Lung microvascular endothelial cell (primary cell): ENCODE data around the gene TM2D3. TPM values are rescaled to one million over a fixed set of nuclear protein-coding genes. Genes with fewer than 3 reads are reported as not detected.

Source experiments
- DNase-seq, 2 donors: peaks; one replicate each; pipeline versions ENCODE4 v3.0.0 to v3.0.0-alpha.2; 2010; ENCODE audit warnings: low read depth in 2 of 2
- total RNA-seq: library from RNA; depleted of rRNA; stranded (reverse); fragments of >200 nt; gene quantifications from 2 replicates; pipeline ENCODE4 v1.2.1, GENCODE V29; 2014

TM2D3 gene
- total RNA-seq, 1 donor from 2014 or later, result 63.5 TPM

DNA sequence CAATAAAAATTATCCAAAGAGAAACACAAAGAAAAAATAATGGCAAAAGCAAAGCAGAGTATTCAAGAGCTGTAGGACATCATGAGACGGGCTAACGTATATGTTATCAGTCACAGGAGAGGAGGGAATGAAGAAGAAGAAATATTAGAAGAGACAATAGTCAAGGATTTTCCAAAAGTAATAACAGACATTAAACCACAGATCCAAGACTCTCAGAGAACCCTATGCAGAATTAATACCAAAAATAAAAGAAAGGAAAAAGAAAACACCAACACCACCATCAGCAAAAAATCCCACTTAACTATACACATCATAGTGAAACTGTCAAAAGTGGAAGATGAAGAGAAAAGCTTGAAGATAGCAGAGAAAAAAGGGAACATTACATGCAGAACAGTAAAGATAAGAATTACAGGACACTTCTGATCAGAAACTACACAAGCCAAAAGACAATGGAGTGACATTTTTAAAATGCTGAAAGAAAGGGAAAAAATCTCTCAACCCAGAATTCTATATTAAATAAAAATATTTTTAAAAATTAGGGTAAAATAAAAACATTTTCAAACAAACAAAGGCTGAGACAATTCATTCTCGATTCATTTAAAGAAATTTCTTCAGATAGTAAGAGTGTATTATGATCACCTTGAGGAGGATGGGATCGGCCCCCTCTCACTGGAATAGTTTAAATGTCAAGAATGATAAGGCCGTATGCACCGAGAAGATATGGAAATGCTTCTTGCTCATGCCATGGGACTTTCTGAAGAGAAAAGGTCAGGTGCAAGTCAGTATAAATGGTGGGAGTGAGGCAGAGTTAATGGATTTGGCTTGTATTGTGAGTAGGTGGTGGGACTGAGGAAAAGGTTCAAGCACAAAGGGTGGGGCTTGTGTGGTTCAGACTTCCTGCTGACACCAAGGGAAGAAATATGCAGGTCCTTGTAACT, 28.5 kb downstream of the TM2D3 start:
- no peak for DNase-seq

GRCh38 chr15:101621961-101622360, 30.2 kb downstream of the TM2D3 start:
- DNase-seq, result no peak

DNA sequence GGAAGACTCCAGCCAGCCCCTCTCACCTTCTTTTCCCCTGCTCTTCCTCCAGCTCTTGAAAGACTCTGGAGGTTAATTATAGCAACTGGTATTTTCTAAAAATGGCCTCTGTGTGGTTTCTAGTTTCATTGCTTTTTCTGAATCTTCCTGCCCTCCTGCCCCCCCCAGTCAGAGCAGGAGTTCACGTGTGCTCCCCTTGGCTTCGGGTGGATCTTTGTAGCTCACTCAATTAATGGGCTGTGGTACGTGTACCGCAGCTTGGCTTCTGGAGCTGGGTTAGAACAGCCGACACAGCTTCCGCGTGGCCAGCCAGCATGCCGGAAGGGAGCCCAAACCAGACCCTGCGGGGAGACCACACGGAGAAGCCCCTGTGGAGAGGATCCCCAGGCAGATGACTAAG, 31.5 kb downstream of the TM2D3 start:
- no peak for DNase-seq

GRCh38 chr15:101619615-101619865, 32.6 kb downstream of the TM2D3 start:
- DNase-seq, result no peak

DNA sequence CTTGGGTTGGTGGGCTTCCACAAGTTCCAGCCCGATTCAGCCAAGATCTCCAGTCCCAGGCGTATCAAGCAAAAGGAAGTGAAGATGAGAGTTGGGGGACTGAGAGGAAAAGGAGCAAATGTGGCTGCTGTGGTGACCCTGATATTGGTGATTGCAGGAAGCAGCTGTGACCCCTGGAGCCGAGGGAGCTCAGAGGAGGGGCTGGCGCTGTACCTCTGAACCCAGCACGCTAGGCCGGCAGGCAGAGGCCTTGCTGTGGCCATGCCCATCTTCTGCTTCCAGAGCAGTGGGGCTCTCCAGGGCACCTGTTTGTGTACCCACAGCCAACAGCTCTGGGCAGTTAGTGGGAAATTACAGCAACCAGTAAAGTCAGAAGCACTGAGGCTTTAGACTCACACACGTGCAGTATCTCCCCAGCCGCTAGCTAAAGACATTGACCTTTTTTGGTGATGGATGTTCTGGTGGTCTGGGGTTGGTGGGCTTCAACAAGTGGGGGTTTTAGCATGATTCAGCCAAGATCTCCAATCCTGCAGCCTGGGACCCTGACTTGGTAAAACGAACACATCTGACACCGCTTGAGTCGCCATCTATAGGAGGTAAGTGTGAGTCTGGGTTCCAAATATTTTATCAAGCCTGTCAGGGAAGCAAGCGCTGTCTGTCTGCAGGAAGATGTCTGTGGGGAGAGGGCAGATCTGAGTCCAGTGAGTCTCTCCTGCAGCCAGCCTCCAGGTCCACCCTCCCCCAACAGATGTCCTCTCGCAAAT, 33.1 kb downstream of the TM2D3 start:
- peak in 1 of 2 donors; percentile 18 for DNase-seq

GRCh38 chr15:101618076-101618475, 34.1 kb downstream of the TM2D3 start:
- DNase-seq, result no peak

DNA sequence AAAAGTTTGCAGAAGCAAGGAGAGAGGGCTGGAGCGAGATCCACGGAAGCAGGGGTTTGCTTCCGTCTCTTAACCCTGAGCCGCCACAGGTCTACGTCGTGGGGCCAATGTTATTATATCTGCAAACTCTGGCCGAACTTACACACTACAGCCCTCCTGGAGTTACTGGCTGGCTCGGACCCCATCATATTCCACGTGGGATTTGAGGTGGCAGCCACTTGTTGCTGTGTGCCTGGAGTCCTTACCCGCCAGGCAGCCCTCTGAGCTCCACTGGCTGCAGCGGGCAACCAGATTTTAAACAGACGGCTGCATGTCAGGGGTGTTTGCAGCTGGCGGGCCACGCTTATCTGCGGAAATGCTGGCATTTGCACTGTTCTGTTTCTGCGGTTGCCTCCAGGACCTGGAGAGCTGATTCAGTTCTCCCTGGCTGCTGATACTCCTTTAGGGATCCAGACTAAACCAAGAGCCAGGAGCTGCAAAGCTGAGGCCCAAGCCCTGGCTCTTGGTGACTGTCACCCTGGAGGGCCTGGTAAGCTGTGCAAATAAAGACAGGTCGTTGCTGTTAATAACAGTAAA, 34.7 kb downstream of the TM2D3 start:
- DNase-seq, result no peak

DNA sequence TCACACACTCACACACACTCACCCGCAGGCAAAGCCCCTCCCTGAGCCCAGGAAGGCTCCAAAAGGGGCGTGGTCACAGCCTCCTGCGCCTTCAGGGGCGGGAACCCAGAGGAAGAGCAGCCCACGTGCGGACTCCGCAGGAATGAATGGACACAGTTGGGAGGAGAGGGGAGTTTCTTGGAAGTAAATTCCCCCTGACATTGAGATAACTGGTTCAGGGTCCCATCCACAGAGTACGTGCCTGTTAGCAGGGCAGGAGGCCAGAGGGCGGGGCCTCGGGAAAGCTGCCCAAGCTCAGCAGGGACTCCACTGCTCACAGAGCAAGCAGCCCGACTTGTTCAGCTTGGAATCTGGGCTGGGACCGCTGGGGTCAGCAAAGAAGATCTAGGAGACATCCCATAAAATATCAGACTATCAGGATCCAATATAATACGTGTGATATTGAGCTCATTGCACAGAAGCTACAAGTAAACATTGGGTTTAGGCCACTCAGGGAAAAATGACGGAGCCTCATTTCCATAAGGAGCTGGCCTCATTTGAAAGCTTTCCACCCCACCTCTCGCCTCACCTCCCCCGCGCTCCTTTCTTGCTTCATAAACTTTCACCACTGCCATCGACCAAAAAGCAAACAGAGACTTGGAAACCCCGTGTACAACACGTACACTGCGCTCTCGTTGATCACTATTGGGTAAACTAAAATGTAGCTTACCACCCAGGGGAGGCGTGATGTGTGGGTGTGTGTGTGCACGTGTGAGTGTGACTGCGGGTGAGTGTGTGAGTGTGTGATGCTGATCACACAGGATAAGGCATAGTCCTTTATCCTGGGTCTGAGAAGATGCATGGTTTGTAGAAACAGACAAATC, 36.0 kb downstream of the TM2D3 start:
- DNase-seq, result no peak

DNA sequence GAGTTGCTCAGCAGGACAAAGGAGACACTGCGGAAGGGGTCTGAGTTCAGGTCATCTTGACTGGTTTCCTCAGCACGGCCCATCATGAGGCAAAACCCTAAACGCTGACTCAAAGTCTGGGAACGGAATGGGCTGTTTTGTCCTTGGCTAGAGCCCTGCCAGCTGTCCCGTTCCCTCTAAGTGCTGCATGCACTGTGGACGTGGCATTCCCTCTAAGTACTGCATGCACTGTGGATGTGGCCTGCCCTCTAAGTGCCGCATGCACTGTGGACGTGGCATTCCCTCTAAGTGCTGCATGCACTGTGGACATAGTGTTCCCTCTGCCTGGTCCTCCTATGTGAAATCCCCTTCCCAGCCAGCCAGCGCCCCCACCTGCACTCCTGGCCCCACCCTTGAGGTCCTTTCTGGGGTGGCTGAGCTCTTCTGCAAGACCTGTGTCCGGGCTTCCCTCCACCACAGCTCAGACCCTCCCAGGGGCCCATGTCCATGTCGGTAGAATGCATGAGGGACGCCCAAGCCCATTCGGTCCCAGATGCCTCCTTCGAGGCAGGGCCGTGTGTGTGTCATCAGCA, 36.7 kb downstream of the TM2D3 start:
- no peak for DNase-seq

DNA sequence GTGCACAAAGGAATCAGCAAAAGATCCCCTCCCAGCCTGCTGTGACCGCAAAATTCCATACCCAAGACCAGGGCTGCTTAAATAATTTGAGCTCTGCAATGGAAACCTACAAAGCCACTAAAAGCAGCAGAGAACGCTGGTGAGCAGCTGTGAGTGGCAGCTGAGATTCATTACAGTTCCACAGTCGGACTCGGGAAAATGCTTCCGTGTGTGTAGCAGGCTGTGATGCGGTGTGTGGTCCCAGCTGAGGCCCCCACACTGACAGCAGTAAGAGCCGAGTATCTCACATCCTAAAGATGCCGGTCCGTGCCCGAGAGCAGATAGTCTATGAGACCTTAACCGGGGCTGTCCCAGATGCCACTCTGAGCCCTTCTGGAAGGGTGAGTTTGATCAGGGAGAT, 37.4 kb downstream of the TM2D3 start:
- DNase-seq, result no peak

GRCh38 chr15:101614001-101614585, 38.1 kb downstream of the TM2D3 start:
- no peak for DNase-seq

DNA sequence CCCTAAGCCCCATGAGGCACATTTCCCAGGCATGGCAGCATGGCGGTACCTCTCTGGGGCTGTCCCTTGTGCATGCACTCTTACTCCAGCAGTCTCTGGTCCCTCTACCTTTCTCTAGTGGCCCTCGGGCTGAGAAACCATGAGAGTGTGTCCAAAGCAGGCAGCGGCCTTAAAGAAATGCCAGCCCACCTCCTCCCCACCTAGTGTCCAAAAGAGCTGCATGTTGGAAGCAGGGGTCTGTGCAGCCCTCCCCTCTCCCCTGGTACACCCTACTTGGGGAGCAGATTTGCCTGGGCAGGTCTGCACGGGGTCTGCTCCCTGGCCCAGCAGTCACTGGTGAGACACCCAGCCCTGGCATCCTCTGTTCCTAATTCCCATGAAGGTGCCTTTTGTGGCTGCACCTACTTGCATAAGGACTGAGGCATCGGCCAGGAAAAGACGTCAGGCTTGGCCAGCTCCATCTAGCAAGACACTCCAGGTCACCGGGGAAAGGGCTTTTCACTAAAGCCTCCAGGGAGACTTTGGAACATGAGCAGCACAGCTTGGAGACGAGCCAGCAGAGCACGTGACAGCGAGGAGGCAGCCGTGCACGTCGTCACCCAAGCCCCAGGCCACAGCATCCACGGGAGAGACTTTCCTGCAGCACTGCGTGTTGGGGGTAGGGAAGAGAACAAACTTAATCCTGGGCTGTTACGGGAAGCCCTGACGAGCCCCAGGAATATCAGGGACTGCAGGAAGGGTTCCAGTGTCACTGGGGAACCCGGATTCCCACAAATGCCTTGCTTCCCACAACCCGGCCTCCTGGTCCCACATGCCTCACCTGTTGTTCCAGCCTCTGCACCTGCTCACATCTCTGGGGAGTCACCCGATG, 38.8 kb downstream of the TM2D3 start:
- DNase-seq, result peak in 1 of 2 donors; percentile 20

DNA sequence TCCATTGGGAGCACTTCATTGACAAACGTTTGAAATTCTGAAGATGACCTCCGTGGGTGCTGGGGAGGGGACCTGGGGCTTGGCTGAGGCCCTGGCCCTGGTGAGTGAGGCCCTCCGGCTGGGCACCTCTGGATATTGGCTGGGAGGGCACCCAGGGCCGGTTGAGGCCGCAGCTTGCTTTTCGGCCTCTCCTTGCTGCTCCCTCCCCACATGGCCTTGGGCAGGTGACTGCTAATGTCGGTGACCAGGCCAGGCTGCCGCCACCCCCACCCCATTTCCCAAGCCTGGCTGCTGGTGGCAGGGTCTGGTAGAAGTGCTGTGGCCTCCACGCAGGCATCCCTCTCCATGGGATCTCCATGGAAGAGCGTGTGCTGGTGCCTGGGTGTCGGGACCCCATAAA, 39.5 kb downstream of the TM2D3 start:
- no peak for DNase-seq

DNA sequence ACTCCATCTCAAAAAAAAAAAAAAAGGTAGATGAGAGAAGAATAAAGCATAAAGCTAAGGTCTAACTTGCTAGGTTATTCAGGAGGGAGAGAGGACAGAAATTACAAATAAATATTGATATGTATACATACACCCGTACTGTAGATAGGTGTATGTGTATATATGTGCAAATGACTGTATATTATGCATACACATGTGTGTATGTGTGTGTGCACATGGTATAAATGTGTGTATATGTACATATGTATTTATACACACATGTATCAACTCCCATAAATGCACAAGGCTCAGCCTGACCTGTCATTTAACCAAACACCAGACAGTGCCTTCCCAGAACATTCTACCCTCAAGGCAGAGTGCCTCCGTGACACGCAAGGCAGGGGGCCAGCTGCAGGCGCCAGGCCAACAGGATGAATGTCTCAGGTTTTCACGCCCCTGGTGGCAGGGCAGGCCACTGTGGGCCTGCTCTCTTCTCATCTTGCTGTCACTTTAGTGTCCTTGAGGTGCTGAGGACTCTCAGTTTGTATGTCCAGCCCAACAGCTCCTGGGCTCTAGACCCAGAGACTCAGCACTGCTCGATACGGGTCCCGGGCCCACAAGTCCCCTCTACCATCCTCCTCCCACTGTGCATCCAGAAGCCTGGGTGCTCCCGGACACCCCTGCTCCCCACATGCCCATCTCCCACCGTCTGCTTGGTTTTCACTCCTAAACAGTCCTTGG, 40.4 kb downstream of the TM2D3 start:
- no peak for DNase-seq

GRCh38 chr15:101611007-101611406, 41.2 kb downstream of the TM2D3 start:
- DNase-seq, result no peak

DNA sequence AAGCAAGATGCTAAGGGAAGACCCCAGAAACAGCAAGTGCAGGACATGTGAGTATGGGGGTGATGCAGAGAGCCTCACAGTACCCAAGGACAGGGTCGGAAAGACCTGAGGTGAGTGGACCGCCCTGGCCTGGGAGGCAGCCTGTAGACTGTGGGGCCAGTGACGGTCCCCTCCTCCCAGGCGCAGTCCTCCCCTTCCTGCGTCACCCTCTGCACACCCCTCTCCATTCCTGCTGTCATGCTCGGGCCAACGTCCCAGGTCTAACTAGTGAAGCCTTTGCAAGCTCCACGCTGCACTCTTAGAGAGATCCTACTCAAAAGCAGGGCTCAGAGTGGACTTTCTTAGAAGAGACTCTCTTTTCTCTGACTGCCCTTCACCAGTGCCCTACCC, 41.6 kb downstream of the TM2D3 start:
- no peak for DNase-seq

- no peak for DNase-seq
These were observed 42.2 kb downstream of the TM2D3 start for GRCh38 chr15:101609742-101610610.

DNA sequence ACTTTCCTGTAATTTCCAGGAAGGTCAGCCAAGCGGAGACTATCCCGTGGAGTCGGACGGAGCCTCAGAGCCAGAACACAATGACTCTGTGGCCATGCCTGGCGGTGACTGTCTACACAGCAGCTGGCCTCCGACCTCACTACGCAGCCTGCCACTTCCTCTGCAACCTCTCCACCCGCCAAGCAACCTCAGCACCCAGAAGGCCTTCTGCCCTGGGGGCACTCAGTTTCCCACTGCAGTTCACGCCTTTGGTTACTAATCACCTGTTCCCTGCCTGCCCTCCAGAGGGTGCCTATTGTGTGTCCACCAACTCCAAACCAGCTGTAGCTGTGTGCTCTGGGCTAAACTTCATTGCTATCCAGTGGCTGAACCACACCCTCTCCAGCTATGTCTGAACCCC, 44.0 kb downstream of the TM2D3 start:
- DNase-seq, result peak in 1 of 2 donors; percentile 17
